ACHN (cell line): Measurements from ENCODE around the gene LST1.

Experiments used
- DNase-seq: peaks from one replicate; pipeline ENCODE4 v3.0.0-alpha.2; 2015
- in situ Hi-C: cut with HindIII; loops from 2 replicates; pipeline ENCODE4 v1.10.0; 2017; ENCODE audit warnings: low sequenced_read_pairs, low pct_ligation_motif_present, low pct_unique_long_range_greater_than_20kb

LST1 gene

GRCh38 chr6:31609519-31610406 is 23.7 kb downstream of the LST1 start:
- DNase-seq: no peak
- in situ Hi-C loops: no loop called here

- in situ Hi-C loops: no loop called here
- no peak for DNase-seq
Observed at GRCh38 chr6:31610968-31611367, 24.9 kb downstream of the LST1 start.

GRCh38 chr6:31614075-31614619 is 28.1 kb downstream of the LST1 start:
- in situ Hi-C loops: no loop called here
- DNase-seq: no peak

GRCh38 chr6:31614684-31615578 is 28.9 kb downstream of the LST1 start, which contains the start of gene AIF1:
AIF1 (plus strand) TSS chr6:31615234; CDS start chr6:31615330, 96 bp downstream.
- no peak for DNase-seq
- in situ Hi-C loops: no loop called here

- DNase-seq: no peak
Observed at GRCh38 chr6:31615748-31616147, 29.7 kb downstream of the LST1 start.

GRCh38 chr6:31617010-31617409 is 30.9 kb downstream of the LST1 start:
- in situ Hi-C loops: no loop called here
- DNase-seq: no peak

More at GRCh38 chr6:31615748-31616147, 29.7 kb downstream of the LST1 start:
- in situ Hi-C loops: no loop called here

GRCh38 chr6:31619805-31620585 is 33.9 kb downstream of the LST1 start:
- in situ Hi-C loops: no loop called here

GRCh38 chr6:31620586-31621319 is 34.7 kb downstream of the LST1 start, which contains the start of gene PRRC2A:
PRRC2A (plus strand) TSS chr6:31620715; CDS start chr6:31622790, 2,075 bp downstream.
- peak; percentile 62 for DNase-seq
- in situ Hi-C loops: no loop called here

More at GRCh38 chr6:31619805-31620585, 33.9 kb downstream of the LST1 start:
- DNase-seq: peak; percentile 97

GRCh38 chr6:31621320-31621939 is 35.4 kb downstream of the LST1 start:
- in situ Hi-C loops: no loop called here
- DNase-seq: no peak

- in situ Hi-C loops: no loop called here
- DNase-seq: no peak
Observed at GRCh38 chr6:31621991-31622390, 35.9 kb downstream of the LST1 start.

- no peak for DNase-seq
- in situ Hi-C loops: no loop called here
Observed at GRCh38 chr6:31622684-31623091, 36.6 kb downstream of the LST1 start.

GRCh38 chr6:31624070-31624469 is 38.0 kb downstream of the LST1 start:
- in situ Hi-C loops: no loop called here

GRCh38 chr6:31626952-31627351 is 40.9 kb downstream of the LST1 start:
- in situ Hi-C loops: no loop called here
- no peak for DNase-seq

More at GRCh38 chr6:31624070-31624469, 38.0 kb downstream of the LST1 start:
- DNase-seq: no peak

GRCh38 chr6:31627690-31628287 is 41.7 kb downstream of the LST1 start:
- no peak for DNase-seq
- in situ Hi-C loops: no loop called here

- DNase-seq: no peak
- in situ Hi-C loops: no loop called here
Observed at GRCh38 chr6:31629014-31629413, 42.9 kb downstream of the LST1 start.

GRCh38 chr6:31630177-31630934 is 44.3 kb downstream of the LST1 start:
- DNase-seq: no peak
- in situ Hi-C loops: no loop called here
